Fibroblast of the aortic adventitia (primary cell): Measurements from ENCODE around the gene THRB. TPM values are rescaled to one million over a fixed set of nuclear protein-coding genes. Genes with fewer than 3 reads are reported as not detected.

ENCODE experiments used
- DNase-seq: peaks from one replicate; pipeline ENCODE4 v3.0.0-alpha.2; 2010; ENCODE audit warnings: low read depth
- H3K4me3 ChIP-seq: 2 replicates; pipeline ENCODE4 v1.5.1; 2011; ENCODE audit warnings: low read depth, mild to moderate bottlenecking, control low read depth, low read length, moderate library complexity
- CTCF ChIP-seq: IDR thresholded peaks from 2 replicates; pipeline ENCODE4 v1.5.1; 2011; ENCODE audit warnings: mild to moderate bottlenecking, low read length, control low read depth, inconsistent platforms; ENCODE audit not compliant: insufficient read depth
- total RNA-seq: library from RNA; depleted of rRNA; stranded (reverse); fragments of >200 nt; gene quantifications from 2 replicates; pipeline ENCODE4 v1.2.3, GENCODE V29; 2012; ENCODE audit warnings: low replicate concordance

THRB gene
- total RNA-seq, 1 donor = 4.7 TPM

- no peak for TF ChIP-seq CTCF
- no peak overlapping the region for H3K4me3 ChIP-seq
- DNase-seq = peak; percentile 39
Observed at GRCh38 chr3:24161841-24162240, 332.8 kb downstream of the THRB start.

- no peak overlapping the region for H3K4me3 ChIP-seq
- DNase-seq = peak; percentile 34
- TF ChIP-seq CTCF = no peak
Observed at GRCh38 chr3:24160424-24161095, 334.1 kb downstream of the THRB start.

GRCh38 chr3:24158761-24159454, 335.7 kb downstream of the THRB start:
- DNase-seq = no peak
- TF ChIP-seq CTCF = no peak
- no peak overlapping the region for H3K4me3 ChIP-seq

- TF ChIP-seq CTCF = no peak
- DNase-seq = no peak
- no peak overlapping the region for H3K4me3 ChIP-seq
Observed at GRCh38 chr3:24157106-24157505, 337.5 kb downstream of the THRB start.

- H3K4me3 ChIP-seq = no peak overlapping the region
- no peak for DNase-seq
Observed at GRCh38 chr3:24156466-24156865, 338.2 kb downstream of the THRB start.

GRCh38 chr3:24155276-24155675, 339.4 kb downstream of the THRB start:
- TF ChIP-seq CTCF = no peak
- no peak for DNase-seq
- H3K4me3 ChIP-seq = no peak overlapping the region

More at GRCh38 chr3:24156466-24156865, 338.2 kb downstream of the THRB start:
- TF ChIP-seq CTCF = no peak
